Measurements from ENCODE around the gene CD2AP.

DNA sequence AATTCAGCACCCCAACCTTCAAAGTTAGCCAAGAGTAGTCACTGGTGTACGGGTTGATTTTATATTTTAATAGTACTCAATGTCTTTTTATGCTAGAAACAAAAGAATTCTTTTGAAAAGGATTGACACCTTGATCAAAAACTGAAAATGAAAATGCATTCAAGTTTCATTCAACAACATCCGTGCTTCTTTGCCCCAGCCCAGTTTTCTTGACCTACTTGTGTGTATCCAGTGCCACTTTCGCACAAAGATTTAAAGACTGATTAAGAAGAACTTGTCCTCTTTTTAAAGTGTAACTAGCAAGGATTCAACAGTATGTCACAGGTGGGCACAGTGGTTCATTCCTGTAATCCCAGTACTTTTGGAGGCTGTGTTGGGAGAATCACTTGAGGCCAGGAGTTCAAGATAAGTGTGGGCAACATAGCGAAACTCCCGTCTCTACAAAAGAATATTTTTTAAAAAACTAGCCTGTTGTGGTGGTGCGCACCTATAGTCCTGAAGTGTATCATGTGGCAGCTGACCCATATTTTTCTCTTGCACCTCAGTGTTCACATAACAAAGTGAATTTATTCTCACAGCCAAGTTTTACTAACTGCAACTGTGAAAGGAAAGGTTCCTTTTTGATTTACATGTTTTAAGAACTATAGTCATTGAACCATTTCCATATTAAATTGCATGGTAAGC lies 22.7 kb upstream of the CD2AP start:
- TF ChIP-seq, protein P1, sequence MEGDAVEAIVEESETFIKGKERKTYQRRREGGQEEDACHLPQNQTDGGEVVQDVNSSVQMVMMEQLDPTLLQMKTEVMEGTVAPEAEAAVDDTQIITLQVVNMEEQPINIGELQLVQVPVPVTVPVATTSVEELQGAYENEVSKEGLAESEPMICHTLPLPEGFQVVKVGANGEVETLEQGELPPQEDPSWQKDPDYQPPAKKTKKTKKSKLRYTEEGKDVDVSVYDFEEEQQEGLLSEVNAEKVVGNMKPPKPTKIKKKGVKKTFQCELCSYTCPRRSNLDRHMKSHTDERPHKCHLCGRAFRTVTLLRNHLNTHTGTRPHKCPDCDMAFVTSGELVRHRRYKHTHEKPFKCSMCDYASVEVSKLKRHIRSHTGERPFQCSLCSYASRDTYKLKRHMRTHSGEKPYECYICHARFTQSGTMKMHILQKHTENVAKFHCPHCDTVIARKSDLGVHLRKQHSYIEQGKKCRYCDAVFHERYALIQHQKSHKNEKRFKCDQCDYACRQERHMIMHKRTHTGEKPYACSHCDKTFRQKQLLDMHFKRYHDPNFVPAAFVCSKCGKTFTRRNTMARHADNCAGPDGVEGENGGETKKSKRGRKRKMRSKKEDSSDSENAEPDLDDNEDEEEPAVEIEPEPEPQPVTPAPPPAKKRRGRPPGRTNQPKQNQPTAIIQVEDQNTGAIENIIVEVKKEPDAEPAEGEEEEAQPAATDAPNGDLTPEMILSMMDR (IDR thresholded peaks at IDR 0.05; ENCODE audit: low read length): no peak
- TF ChIP-seq EZH2 (optimal IDR thresholded peaks at IDR 0.05; ENCODE audit: low read depth, low read length) (no peak), EZH2phosphoT487 (IDR thresholded peaks at IDR 0.05; ENCODE audit: low read length) (no peak)
